ENCODE data around the gene OSER1. TPM values are rescaled to one million over a fixed set of nuclear protein-coding genes. Genes with fewer than 3 reads are reported as not detected.
A peak's percentile ranks its signal among the peaks of the same experiment; 100 is the strongest.

The OSER1 gene
- total and polyA plus RNA-seq, 9 of the 15 experiments (the other 6 are each of a cell fraction or from before 2014, with no cell fraction given) = 15.5 to 57.3 (median 19.9) TPM

GRCh38 chr20:44222027-44222426 lies 11.5 kb upstream of the OSER1 start:
- H3K9ac ChIP-seq (ENCODE audit: insufficient read depth in 1 of 2, low read depth in 2 of 2, low read length in 2 of 2) = no peak overlapping the region
- no TSS peak for BruUV-seq (replicated peaks)
- no peaks in the 10 kb centered on the region for H3K9me1 ChIP-seq (ENCODE audit: control insufficient read depth, insufficient read depth, low read length)
- H3K4me1 ChIP-seq (replicated peaks in 1 of 2; ENCODE audit: control insufficient read depth in 2 of 2, insufficient read depth in 2 of 2, low read length in 2 of 2) = peaks cover 4 to 14% of the 10 kb centered on the region in 2 experiments; a peak in 4 of 5 replicates
- DNase-seq (ENCODE audit: extremely low read depth in 1 of 4, low spot score in 3 of 4) = no peak
- intact Hi-C loops (cut with micrococcal nuclease) (no loop called here), in situ Hi-C loops (cut with MboI) (no loop called here)
- H3K27me3 ChIP-seq (ENCODE audit: control insufficient read depth in 2 of 2, insufficient read depth in 2 of 2, low read length in 2 of 2) = peaks cover 2 to 16% of the 10 kb centered on the region in 2 experiments; a peak in 4 of 5 replicates
- H2AFZ ChIP-seq (ENCODE audit: low read depth, low read length) = no peak overlapping the region
- no peak overlapping the region for H3K4me3 ChIP-seq
- WGBS (ENCODE audit: insufficient coverage, low coverage, missing lambda C conversion rate) = 6% methylated on average over 5 of the region's 5 CpGs
- no peaks in the 10 kb centered on the region for H3K9me3 ChIP-seq (replicated peaks; ENCODE audit: control insufficient read depth, insufficient read depth, low read depth, low read length)
- ChIA-PET POLR2A (no interaction called here), CTCF (ENCODE audit: low intra/inter-chr PET ratio) (no interaction called here)
- no peaks in the 10 kb centered on the region for H3K36me3 ChIP-seq (ENCODE audit: control insufficient read depth, insufficient read depth, low read length)
- no peak overlapping the region for H3K4me2 ChIP-seq (ENCODE audit: insufficient read depth, low read length)
- no peak for ATAC-seq
- peak; percentile 84 for TF ChIP-seq RBM25 (IDR thresholded peaks at IDR 0.05; ENCODE audit: low read depth, low read length, severe bottlenecking)
- no peak for TF ChIP-seq ZNF76 (CRISPR knock-in tag; IDR thresholded peaks at IDR 0.05; ENCODE audit: borderline replicate concordance)
- TF ChIP-seq ADNP (tag; IDR thresholded peaks at IDR 0.05) = peak; percentile 54; the same call in 1 of the 2 replicates
- FAIRE-seq = no peak
- H4K20me1 ChIP-seq (replicated peaks; ENCODE audit: control insufficient read depth, insufficient read depth, low read length) = peaks cover 13% of the 10 kb centered on the region; the same call in 1 of the 2 replicates
- no peaks in the 10 kb centered on the region for H3K79me2 ChIP-seq (ENCODE audit: control insufficient read depth, insufficient read depth, low read length)
- H3K27ac ChIP-seq (ENCODE audit: extremely low read depth, low read depth, low read length) = no peak overlapping the region

GRCh38 chr20:44221368-44221954 lies 10.9 kb upstream of the OSER1 start:
- in situ Hi-C loops (cut with MboI) = no loop called here
- Histone ChIP-seq H4K20me1 (replicated peaks; ENCODE audit: control insufficient read depth, insufficient read depth, low read length) (peaks cover 16% of the 10 kb centered on the region; the same call in 1 of the 2 replicates), H3K4me2 (ENCODE audit: insufficient read depth, low read length) (no peak overlapping the region), H3K27ac (ENCODE audit: extremely low read depth, low read depth, low read length) (no peak overlapping the region), H3K79me2 (ENCODE audit: control insufficient read depth, insufficient read depth, low read length) (no peaks in the 10 kb centered on the region), H3K9me3 (replicated peaks; ENCODE audit: control insufficient read depth, insufficient read depth, low read depth, low read length) (no peaks in the 10 kb centered on the region), H3K9ac (ENCODE audit: insufficient read depth in 1 of 2, low read depth in 2 of 2, low read length in 2 of 2) (no peak overlapping the region), H2AFZ (ENCODE audit: low read depth, low read length) (no peak overlapping the region), H3K4me1 (replicated peaks in 1 of 2; ENCODE audit: control insufficient read depth in 2 of 2, insufficient read depth in 2 of 2, low read length in 2 of 2) (peaks cover 4 to 14% of the 10 kb centered on the region in 2 experiments; a peak in 4 of 5 replicates), H3K9me1 (ENCODE audit: control insufficient read depth, insufficient read depth, low read length) (no peaks in the 10 kb centered on the region), H3K27me3 (ENCODE audit: control insufficient read depth in 2 of 2, insufficient read depth in 2 of 2, low read length in 2 of 2) (peaks cover 2 to 16% of the 10 kb centered on the region in 2 experiments; a peak in 4 of 5 replicates), H3K36me3 (ENCODE audit: control insufficient read depth, insufficient read depth, low read length) (no peaks in the 10 kb centered on the region), H3K4me3 (no peak overlapping the region)
- TF ChIP-seq TCF3 (CRISPR knock-in tag; IDR thresholded peaks at IDR 0.05) (peak; percentile 9; the same call in 1 of the 2 replicates), CEBPB (tag; IDR thresholded peaks at IDR 0.05) (no peak), NCOA6 (IDR thresholded peaks at IDR 0.05) (no peak), CBFA2T3 (IDR thresholded peaks at IDR 0.05) (peak; percentile 23; the same call in 1 of the 2 replicates)
- POLR2A ChIA-PET = no interaction called here
- ATAC-seq (no peak), DNase-seq (ENCODE audit: extremely low read depth in 1 of 4, low spot score in 3 of 4) (no peak), FAIRE-seq (no peak)
- CTCF ChIA-PET (ENCODE audit: low intra/inter-chr PET ratio) = no interaction called here
- intact Hi-C loops (cut with micrococcal nuclease) = no loop called here
- WGBS (ENCODE audit: insufficient coverage, low coverage, missing lambda C conversion rate) = 3% methylated on average over 3 of the region's 3 CpGs
- no TSS peak for BruUV-seq (replicated peaks)
